ENCODE results near the gene RANBP17.

GRCh38 chr5:171080186-171080938 lies 218.5 kb downstream of the RANBP17 start:
- TF ChIP-seq EP300 (IDR thresholded peaks at IDR 0.05) = no peak
- TF ChIP-seq CTCF (IDR thresholded peaks at IDR 0.05) = no peak
